CD4-positive, alpha-beta T cell treated with Interleukin-6 for 4 hours (primary cell): ENCODE results near the gene KMT5C.

ENCODE experiments used
- DNase-seq: peaks from one replicate; pipeline ENCODE4 v3.0.0-alpha.2; 2020; ENCODE audit warnings: mixed read lengths

Gene KMT5C

GRCh38 chr19:55369653-55370304 lies 30.1 kb downstream of the KMT5C start:
- DNase-seq, result peak; percentile 43

GRCh38 chr19:55370305-55370988 lies 30.8 kb downstream of the KMT5C start, which contains the start of gene IL11:
Gene IL11, minus strand, starts transcription at chr19:55370463. Its CDS starts 153 bp downstream, at chr19:55370310.
- DNase-seq, result no peak

DNA sequence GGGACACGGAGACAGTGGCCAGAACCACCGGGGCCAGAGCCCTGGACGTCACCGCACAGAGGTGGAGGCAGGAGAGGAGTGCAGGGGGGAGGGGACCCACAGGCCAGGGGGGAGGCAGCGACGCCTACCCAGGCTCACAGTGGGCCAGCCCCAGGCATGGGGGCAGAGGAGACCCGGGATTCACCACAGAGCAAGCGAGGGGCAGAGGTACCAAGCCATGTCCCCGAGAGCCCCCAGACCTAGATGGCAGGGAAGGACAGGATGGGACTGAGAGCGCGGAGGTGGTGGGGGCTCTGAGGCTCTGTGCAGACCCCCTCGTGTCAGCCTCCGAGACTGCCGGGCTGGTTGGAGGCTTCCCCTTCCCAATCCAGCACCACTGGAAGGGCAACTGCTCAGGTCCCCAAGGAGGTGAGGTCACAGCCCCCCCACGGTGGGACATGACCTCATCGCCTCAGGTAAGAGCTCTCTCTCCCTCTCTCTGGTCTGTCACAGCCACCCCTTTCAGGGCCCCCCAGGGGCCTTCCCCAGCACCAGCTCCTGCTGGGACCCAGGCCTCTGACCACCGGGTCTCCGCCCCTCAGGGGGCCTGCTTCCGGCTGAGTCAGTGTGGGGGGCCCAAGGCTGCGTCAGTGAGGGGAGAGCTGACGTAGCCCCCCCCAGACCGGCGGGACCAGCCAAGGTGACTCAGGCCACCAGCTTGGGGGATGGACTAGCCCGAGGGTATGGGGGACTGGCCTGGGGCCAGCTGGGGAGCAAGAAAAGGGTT lies 32.8 kb downstream of the KMT5C start:
- DNase-seq, result no peak

DNA sequence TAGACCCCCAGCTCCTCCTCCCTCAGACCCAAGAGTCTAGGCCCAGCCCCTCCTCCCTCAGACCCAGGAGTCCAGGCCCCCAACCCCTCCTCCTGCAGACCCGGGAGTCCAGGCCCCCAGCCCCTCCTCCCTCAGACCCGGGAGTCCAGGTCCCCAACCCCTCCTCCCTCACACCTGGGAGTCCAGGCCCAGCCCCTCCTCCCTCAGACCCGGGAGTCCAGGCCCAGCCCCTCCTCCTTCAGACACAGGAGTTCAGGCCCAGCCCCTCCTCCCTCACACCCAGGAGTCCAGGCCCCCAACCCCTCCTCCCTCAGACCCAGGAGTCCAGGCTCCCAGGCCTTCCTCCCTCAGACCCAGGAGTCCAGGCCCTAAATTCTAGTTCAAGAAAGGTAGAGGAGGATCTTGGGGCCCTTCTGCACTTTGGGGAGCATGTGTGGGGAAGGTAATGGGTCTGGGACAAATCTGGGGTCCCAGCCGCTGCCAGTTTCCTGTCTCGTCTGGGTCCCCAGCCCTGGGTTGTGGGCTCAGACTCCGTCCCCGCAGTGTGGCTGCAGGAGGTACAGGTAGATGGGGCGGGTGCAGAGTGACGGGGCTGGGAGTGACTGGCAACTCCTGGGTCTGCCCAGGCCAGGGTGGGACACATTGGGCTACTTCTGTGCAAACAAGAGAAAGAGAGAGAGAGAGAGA lies 33.8 kb downstream of the KMT5C start:
- DNase-seq, result no peak

- no peak for DNase-seq
Observed at GRCh38 chr19:55373993-55374757, 34.5 kb downstream of the KMT5C start.

DNA sequence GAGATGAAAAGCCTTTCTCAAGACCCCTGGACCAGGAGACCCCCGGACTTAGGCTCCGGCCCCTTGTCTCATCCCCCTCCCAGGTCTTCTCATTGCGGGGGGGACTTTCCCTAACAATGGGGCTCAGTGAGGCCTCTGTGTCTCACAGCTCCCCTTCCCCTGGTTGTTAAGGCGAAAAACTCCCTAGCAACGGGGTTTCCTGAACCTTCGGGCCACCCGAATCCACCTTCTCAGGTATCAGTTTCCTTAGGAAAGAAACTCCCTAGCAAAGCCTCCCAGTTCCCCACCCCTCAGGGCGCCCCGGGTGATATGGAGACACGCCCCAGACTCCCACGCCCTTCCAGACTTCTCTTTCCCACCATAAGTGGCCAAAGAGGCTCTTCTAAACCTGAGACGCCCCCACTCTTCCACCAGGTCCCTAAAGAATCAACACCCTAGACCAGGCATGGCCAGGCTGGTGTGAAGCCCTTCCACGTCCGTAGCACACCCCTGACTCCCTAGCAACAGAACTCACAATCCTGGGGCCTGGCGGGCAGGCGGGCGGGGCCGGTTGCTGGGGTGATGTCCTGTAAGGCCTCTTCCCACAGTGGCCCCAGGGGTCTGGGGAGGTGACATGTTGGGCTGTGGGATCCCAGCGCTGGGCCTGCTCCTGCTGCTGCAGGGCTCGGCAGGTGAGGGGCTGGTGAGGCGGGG lies 36.7 kb downstream of the KMT5C start, which contains the start of gene TMEM190:
TSS of gene TMEM190 (plus strand) at position 586 of the 693 bp plus-strand sequence. CDS start at position 614, 28 bp downstream.
- DNase-seq, result no peak

- no peak for DNase-seq
Observed at GRCh38 chr19:55377356-55378131, 37.9 kb downstream of the KMT5C start.

DNA sequence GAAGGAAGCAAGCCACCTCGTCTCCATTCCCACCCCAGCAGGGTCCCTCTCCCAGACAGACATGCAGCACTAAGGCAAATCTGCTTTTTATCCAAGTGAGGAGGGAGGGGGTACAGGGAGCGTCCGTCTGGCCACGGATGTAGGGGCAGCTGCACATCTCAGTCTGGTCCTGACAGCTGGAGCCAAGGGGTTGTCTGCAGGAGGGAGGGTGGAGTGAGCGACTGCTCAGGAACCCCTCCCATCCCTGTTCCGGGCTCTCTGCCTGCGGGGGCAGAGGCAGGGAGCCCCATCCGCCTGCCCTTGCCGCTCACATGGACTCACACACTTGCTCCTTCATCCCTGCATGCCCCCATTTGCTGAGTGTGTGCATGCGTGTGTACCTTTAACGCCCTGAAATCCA lies 39.5 kb downstream of the KMT5C start:
- DNase-seq, result no peak

DNA sequence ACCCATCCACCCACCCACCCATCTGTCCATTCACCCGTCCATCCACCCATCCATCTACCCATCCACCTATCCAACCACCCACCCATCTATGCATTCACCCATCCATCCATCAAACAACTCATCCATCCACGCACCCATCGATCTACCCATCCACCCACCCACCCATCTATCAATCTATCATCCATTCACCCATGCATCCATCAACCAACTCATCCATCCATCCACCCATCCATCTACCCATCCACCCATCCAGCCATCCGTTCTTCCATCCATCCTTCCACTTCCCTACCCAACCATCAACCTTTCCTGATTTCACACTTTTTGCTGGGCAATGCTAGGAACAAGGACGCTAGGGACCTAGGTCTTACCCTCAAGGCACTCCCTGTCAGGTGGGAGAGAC lies 42.3 kb downstream of the KMT5C start:
- no peak for DNase-seq

DNA sequence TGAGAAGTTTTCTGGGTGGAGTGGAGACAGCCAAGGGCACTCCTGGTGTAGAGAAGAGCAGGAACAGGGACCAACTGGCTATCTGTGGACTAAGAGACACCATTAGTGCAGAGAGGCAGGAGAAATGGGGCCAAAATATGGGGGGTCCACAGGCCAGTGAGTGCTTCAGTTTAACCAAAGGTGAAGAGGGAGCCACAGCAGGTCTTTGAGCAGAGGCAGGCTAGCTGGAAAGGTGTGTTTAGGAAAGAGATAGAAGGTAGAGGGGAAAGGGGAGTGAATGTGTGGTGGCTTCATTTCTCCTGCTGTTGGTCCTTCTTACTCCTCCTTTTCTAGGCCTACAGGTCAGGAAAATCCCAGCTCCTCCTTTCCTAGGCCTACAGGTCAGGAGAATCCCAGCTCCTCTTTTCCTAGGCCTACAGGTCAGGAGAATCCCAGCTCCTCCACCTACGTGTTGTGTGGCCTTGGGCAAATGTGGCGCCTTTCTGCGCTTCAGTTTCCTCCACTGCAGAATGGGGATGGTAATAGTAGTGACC lies 42.9 kb downstream of the KMT5C start:
- DNase-seq, result no peak

- DNase-seq, result peak; percentile 62
Observed at GRCh38 chr19:55383279-55384130, 43.8 kb downstream of the KMT5C start.

DNA sequence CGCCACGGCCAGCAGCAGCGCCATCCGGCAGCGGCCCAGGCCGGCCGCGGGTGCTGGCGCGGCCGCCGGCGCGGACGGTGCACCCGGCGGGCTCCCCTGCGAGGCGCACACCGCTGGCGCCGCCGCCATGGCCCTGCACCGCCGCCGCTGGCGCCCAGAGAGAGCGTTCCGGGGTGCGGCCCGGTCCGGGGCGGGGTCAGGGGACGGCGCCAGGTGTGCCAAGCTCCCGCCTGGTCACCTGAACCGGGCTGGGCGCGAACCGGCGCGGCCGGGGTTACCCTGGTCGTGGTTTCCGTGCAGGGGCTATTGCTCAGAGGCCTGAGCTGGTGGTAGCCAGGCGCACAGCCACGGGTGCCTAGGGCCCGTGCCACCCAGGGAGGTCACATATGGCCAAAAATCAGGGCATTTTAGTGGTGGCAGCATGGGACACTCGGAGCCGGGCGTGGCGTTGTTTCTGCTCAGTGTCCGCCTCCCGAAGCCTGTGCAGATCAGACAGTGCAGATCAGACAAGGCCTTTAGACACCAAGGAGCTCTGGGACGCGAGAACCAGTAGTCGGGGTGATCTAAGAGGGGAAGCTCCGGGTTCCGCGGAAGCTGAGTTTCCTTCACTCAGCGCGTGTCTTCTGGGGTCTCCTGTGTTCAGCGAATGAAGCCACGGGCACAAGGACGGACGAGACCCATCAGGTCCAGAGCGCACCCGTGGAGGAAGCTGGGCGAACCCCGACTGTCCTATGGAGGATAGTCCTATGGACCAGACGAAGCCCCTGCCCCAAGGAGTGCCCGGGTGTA lies 44.6 kb downstream of the KMT5C start, which contains the start of gene TMEM238:
TSS of gene TMEM238 (minus strand) at position 162 of the 789 bp plus-strand sequence. CDS start at position 129, 33 bp downstream.
- peak; percentile 59 for DNase-seq

GRCh38 chr19:55384920-55385723 lies 45.4 kb downstream of the KMT5C start:
- DNase-seq, result peak; percentile 96

- DNase-seq, result peak; percentile 98
Observed at GRCh38 chr19:55385724-55386492, 46.2 kb downstream of the KMT5C start, which contains the start of gene RPL28. Gene RPL28, plus strand, starts transcription at chr19:55385932. Its CDS starts 426 bp downstream, at chr19:55386358.

- DNase-seq, result peak; percentile 29
Observed at GRCh38 chr19:55386493-55386971, 46.9 kb downstream of the KMT5C start.

DNA sequence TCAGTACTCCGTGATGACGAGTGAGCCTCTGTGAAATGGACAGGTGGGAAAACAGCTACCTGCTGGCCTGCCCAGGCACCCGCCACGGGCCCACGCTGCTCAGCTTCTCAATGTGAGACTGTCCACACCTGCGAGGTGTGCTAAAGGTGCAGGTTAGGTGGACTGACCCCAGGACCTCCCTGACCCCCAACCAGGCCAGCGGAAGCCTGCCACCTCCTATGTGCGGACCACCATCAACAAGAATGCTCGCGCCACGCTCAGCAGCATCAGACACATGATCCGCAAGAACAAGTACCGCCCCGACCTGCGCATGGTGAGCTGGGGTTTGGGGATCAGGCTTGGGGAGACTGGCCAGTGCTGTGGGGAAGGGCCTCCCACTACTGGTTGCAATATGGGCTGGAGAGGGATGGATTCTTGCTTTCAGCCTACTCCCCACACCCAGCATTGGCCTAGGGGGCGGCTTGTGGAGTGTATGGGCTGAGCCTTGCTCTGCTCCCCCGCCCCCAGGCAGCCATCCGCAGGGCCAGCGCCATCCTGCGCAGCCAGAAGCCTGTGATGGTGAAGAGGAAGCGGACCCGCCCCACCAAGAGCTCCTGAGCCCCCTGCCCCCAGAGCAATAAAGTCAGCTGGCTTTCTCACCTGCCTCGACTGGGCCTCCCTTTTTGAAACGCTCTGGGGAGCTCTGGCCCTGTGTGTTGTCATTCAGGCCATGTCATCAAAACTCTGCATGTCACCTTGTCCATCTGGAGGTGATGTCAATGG lies 48.2 kb downstream of the KMT5C start:
- DNase-seq, result no peak
